ENCODE results near the gene CCDC174.
"Not testable (repeated sequence)": the region's sequence is repeated elsewhere in the genome, so short reads cannot be mapped to it uniquely, and the experiment has no call there.

Gene CCDC174

GRCh38 chr3:14652360-14652907 lies 872 bp downstream of the CCDC174 start:
- DNase-seq (ENCODE audit: low read depth in 2 of 2), result not testable (repeated sequence)

- no peak for DNase-seq (ENCODE audit: low read depth in 2 of 2)
Observed at GRCh38 chr3:14657579-14657978, 6.0 kb downstream of the CCDC174 start.

- DNase-seq (ENCODE audit: low read depth in 2 of 2), result no peak
Observed at GRCh38 chr3:14658978-14659377, 7.4 kb downstream of the CCDC174 start.

- no peak for DNase-seq (ENCODE audit: low read depth in 2 of 2)
Observed at GRCh38 chr3:14660942-14661341, 9.4 kb downstream of the CCDC174 start.

GRCh38 chr3:14663396-14664135 lies 12.0 kb downstream of the CCDC174 start:
- no peak for DNase-seq (ENCODE audit: low read depth in 2 of 2)

GRCh38 chr3:14664170-14664569 lies 12.6 kb downstream of the CCDC174 start:
- DNase-seq (ENCODE audit: low read depth in 2 of 2), result no peak

GRCh38 chr3:14672588-14672987 lies 21.0 kb downstream of the CCDC174 start:
- no peak for DNase-seq (ENCODE audit: low read depth in 2 of 2)

- DNase-seq (ENCODE audit: low read depth in 2 of 2), result no peak
Observed at GRCh38 chr3:14674841-14675240, 23.3 kb downstream of the CCDC174 start, which contains the start of gene C3orf20. C3orf20 (plus strand) TSS chr3:14675141; CDS start chr3:14682714, 7,573 bp downstream.

- no peak for DNase-seq (ENCODE audit: low read depth in 2 of 2)
Observed at GRCh38 chr3:14676881-14677280, 25.3 kb downstream of the CCDC174 start.

GRCh38 chr3:14678015-14678503 lies 26.5 kb downstream of the CCDC174 start:
- DNase-seq (ENCODE audit: low read depth in 2 of 2), result no peak

- no peak for DNase-seq (ENCODE audit: low read depth in 2 of 2)
Observed at GRCh38 chr3:14680115-14680514, 28.6 kb downstream of the CCDC174 start.

GRCh38 chr3:14680716-14681115 lies 29.2 kb downstream of the CCDC174 start:
- DNase-seq (ENCODE audit: low read depth in 2 of 2), result no peak

- no peak for DNase-seq (ENCODE audit: low read depth in 2 of 2)
Observed at GRCh38 chr3:14684447-14684846, 32.9 kb downstream of the CCDC174 start.

GRCh38 chr3:14685179-14685578 lies 33.6 kb downstream of the CCDC174 start:
- DNase-seq (ENCODE audit: low read depth in 2 of 2), result no peak

- no peak for DNase-seq (ENCODE audit: low read depth in 2 of 2)
Observed at GRCh38 chr3:14687360-14687759, 35.8 kb downstream of the CCDC174 start.

GRCh38 chr3:14688525-14688924 lies 37.0 kb downstream of the CCDC174 start:
- DNase-seq (ENCODE audit: low read depth in 2 of 2), result no peak

GRCh38 chr3:14689247-14689980 lies 37.9 kb downstream of the CCDC174 start:
- DNase-seq (ENCODE audit: low read depth in 2 of 2), result no peak

- DNase-seq (ENCODE audit: low read depth in 2 of 2), result no peak
Observed at GRCh38 chr3:14691239-14691638, 39.7 kb downstream of the CCDC174 start.

GRCh38 chr3:14691719-14692118 lies 40.2 kb downstream of the CCDC174 start:
- no peak for DNase-seq (ENCODE audit: low read depth in 2 of 2)

GRCh38 chr3:14698601-14699244 lies 47.2 kb downstream of the CCDC174 start:
- no peak for DNase-seq (ENCODE audit: low read depth in 2 of 2)

- no peak for DNase-seq (ENCODE audit: low read depth in 2 of 2)
Observed at GRCh38 chr3:14699643-14700042, 48.1 kb downstream of the CCDC174 start.

- no peak for DNase-seq (ENCODE audit: low read depth in 2 of 2)
Observed at GRCh38 chr3:14700891-14701290, 49.3 kb downstream of the CCDC174 start.
